ES-I3 (cell line): ENCODE data around the gene VTI1A.
"Not testable (repeated sequence)": the region's sequence is repeated elsewhere in the genome, so short reads cannot be mapped to it uniquely, and the experiment has no call there.

ENCODE experiments used
- H3K36me3 ChIP-seq: 2 replicates; pipeline ENCODE4 v1.6.1; 2013; ENCODE audit warnings: mild to moderate bottlenecking, low read length, control low read depth, moderate library complexity; ENCODE audit not compliant: insufficient read depth
- H3K4me1 ChIP-seq: 2 replicates; pipeline ENCODE4 v1.6.1; 2013; ENCODE audit warnings: mild to moderate bottlenecking, control low read depth, low read length; ENCODE audit not compliant: insufficient read depth
- H3K9ac ChIP-seq: 2 replicates; pipeline ENCODE4 v1.6.1; 2013; ENCODE audit warnings: low read depth, mild to moderate bottlenecking, low read length, moderate library complexity
- H3K9me3 ChIP-seq: 2 replicates; pipeline ENCODE4 v1.6.1; 2013; ENCODE audit warnings: mild to moderate bottlenecking, low read length, moderate library complexity; ENCODE audit not compliant: control insufficient read depth, insufficient read depth

Gene VTI1A

GRCh38 chr10:112731450-112731849 lies 284.4 kb downstream of the VTI1A start:
- not testable (repeated sequence) for H3K9me3 ChIP-seq, H3K9ac ChIP-seq, H3K36me3 ChIP-seq
- H3K4me1 ChIP-seq, result peaks cover 26% of the 10 kb centered on the region

- Histone ChIP-seq H3K36me3 (no peaks in the 10 kb centered on the region), H3K9ac (no peak overlapping the region; the same call in 1 of the 2 replicates), H3K9me3 (no peaks in the 10 kb centered on the region), H3K4me1 (peaks cover 26% of the 10 kb centered on the region)
Measured at GRCh38 chr10:112732277-112732921, 285.4 kb downstream of the VTI1A start.

GRCh38 chr10:112735041-112735695 lies 288.2 kb downstream of the VTI1A start:
- H3K36me3 ChIP-seq, result no peaks in the 10 kb centered on the region
- H3K9me3 ChIP-seq, result no peaks in the 10 kb centered on the region
- H3K9ac ChIP-seq, result no peak overlapping the region
- H3K4me1 ChIP-seq, result peaks cover 22% of the 10 kb centered on the region

GRCh38 chr10:112738606-112739591 lies 291.9 kb downstream of the VTI1A start:
- Histone ChIP-seq H3K36me3 (no peaks in the 10 kb centered on the region), H3K9ac (no peak overlapping the region), H3K9me3 (no peaks in the 10 kb centered on the region), H3K4me1 (peaks cover 5% of the 10 kb centered on the region; the same call in 1 of the 2 replicates)

- no peaks in the 10 kb centered on the region for H3K9me3 ChIP-seq
Measured at GRCh38 chr10:112739592-112740353, 292.8 kb downstream of the VTI1A start.

GRCh38 chr10:112741830-112742402 lies 294.9 kb downstream of the VTI1A start:
- no peaks in the 10 kb centered on the region for H3K9me3 ChIP-seq
- no peak overlapping the region for H3K9ac ChIP-seq
- H3K36me3 ChIP-seq, result no peaks in the 10 kb centered on the region
- peaks cover 5% of the 10 kb centered on the region; the same call in 1 of the 2 replicates for H3K4me1 ChIP-seq

More at GRCh38 chr10:112739592-112740353, 292.8 kb downstream of the VTI1A start:
- peaks cover 5% of the 10 kb centered on the region; the same call in 1 of the 2 replicates for H3K4me1 ChIP-seq
- H3K36me3 ChIP-seq, result no peaks in the 10 kb centered on the region
- H3K9ac ChIP-seq, result no peak overlapping the region

GRCh38 chr10:112744181-112745096 lies 297.4 kb downstream of the VTI1A start:
- Histone ChIP-seq H3K36me3 (no peaks in the 10 kb centered on the region), H3K9ac (no peak overlapping the region), H3K4me1 (peaks cover 5% of the 10 kb centered on the region; the same call in 1 of the 2 replicates), H3K9me3 (no peaks in the 10 kb centered on the region)

GRCh38 chr10:112746329-112746728 lies 299.3 kb downstream of the VTI1A start:
- Histone ChIP-seq H3K9me3 (no peaks in the 10 kb centered on the region), H3K9ac (no peak overlapping the region), H3K4me1 (peaks cover 5% of the 10 kb centered on the region; the same call in 1 of the 2 replicates), H3K36me3 (no peaks in the 10 kb centered on the region)

- no peaks in the 10 kb centered on the region for H3K9me3 ChIP-seq
- no peaks in the 10 kb centered on the region for H3K4me1 ChIP-seq
- H3K9ac ChIP-seq, result no peak overlapping the region
- H3K36me3 ChIP-seq, result no peaks in the 10 kb centered on the region
Measured at GRCh38 chr10:112750427-112751167, 303.6 kb downstream of the VTI1A start.

GRCh38 chr10:112751651-112752050 lies 304.6 kb downstream of the VTI1A start:
- Histone ChIP-seq H3K9me3 (no peaks in the 10 kb centered on the region), H3K9ac (no peak overlapping the region), H3K4me1 (peaks cover 4% of the 10 kb centered on the region; the same call in 1 of the 2 replicates), H3K36me3 (no peaks in the 10 kb centered on the region)

GRCh38 chr10:112752288-112752687 lies 305.3 kb downstream of the VTI1A start:
- Histone ChIP-seq H3K36me3 (no peaks in the 10 kb centered on the region), H3K4me1 (peaks cover 4% of the 10 kb centered on the region; the same call in 1 of the 2 replicates), H3K9me3 (no peaks in the 10 kb centered on the region), H3K9ac (no peak overlapping the region)

- Histone ChIP-seq H3K9ac (no peak overlapping the region), H3K4me1 (peaks cover 4% of the 10 kb centered on the region; the same call in 1 of the 2 replicates), H3K36me3 (no peaks in the 10 kb centered on the region; the same call in 1 of the 2 replicates), H3K9me3 (no peaks in the 10 kb centered on the region)
Measured at GRCh38 chr10:112753961-112754411, 307.0 kb downstream of the VTI1A start.
